Right lobe of liver (tissue), 6 donors: ENCODE data around the gene C1orf185. TPM values are rescaled to one million over a fixed set of nuclear protein-coding genes. Genes with fewer than 3 reads are reported as not detected.
A peak's percentile ranks its signal among the peaks of the same experiment; 100 is the strongest.
"Not testable (repeated sequence)": the region's sequence is repeated elsewhere in the genome, so short reads cannot be mapped to it uniquely, and the experiment has no call there.

ENCODE experiments used
- ATAC-seq, 4 donors: fragments of 200-7000 bp; cut with Tn5 transposase; one replicate each; pipeline ENCODE4 v1.9.1; 2020; ENCODE audit warnings: mild to moderate bottlenecking in 4 of 4, moderate library complexity in 4 of 4
- DNase-seq, 3 donors: peaks; one replicate each; pipeline ENCODE4 v3.0.0-alpha.2; 2020
- H3K27ac ChIP-seq, 3 donors: fragments of 200-600 bp; one replicate each; pipeline ENCODE4 v1.8.0; 2022
- H3K27me3 ChIP-seq, 2 donors: fragments of 200-600 bp; one replicate each; pipeline ENCODE4 v1.8.0; 2022
- H3K36me3 ChIP-seq, 4 donors: fragments of 200-600 bp; sonication (generic) in 1 of 4; one replicate each; pipeline versions ENCODE4 v1.5.1 to v1.8.0; 2017 to 2022; ENCODE audit warnings: control low read depth in 1 of 4
- H3K4me1 ChIP-seq, 4 donors: fragments of 200-600 bp; sonication (generic) in 1 of 4; one replicate each; pipeline versions ENCODE4 v1.5.1 to v1.8.0; 2017 to 2022; ENCODE audit warnings: control low read depth in 1 of 4
- H3K4me3 ChIP-seq, 3 donors: fragments of 200-600 bp; one replicate each; pipeline ENCODE4 v1.8.0; 2022
- H3K9me3 ChIP-seq, 4 donors: fragments of 200-600 bp; sonication (generic) in 1 of 4; one replicate each; pipeline versions ENCODE4 v1.5.1 to v1.8.0; 2017 to 2022; ENCODE audit warnings: control low read depth in 1 of 4
- CTCF ChIP-seq, 4 donors: fragments of 200-600 bp in 3 of 4; fragments of 450-650 bp in 1 of 4; IDR thresholded peaks; one replicate each; pipeline versions ENCODE4 v1.5.1 to v1.8.0; 2016 to 2022; ENCODE audit warnings: antibody characterized with exemption in 4 of 4, mild to moderate bottlenecking in 2 of 4
- POLR2A ChIP-seq: fragments of 450-650 bp; IDR thresholded peaks from one replicate; pipeline ENCODE4 v1.6.1; 2017; ENCODE audit warnings: antibody characterized with exemption, mild to moderate bottlenecking
- WGBS: methylation state at CpG from one replicate; pipeline ENCODE4 v1.1.6; 2018; ENCODE audit warnings: low coverage, low lambda C conversion rate; ENCODE audit not compliant: insufficient coverage; ENCODE audit errors: missing lambda C conversion rate; 5-methylcytosine and 5-hydroxymethylcytosine counted together
- intact Hi-C, 2 donors: fragments of 100-400 bp; cut with DNase I; formaldehyde crosslinking; loops; one replicate each; pipeline versions ENCODE4 v1.11.2 to v1.14.1; 2022
- total RNA-seq, 6 experiments: library from RNA; depleted of rRNA in 2 of 6; stranded (reverse); fragments of >200 nt in 2 of 6; fragmentation: NEBNext Ultra II Directional in 3 of 6; extraction: Animal tissue kit (Norgen Biotek cat#: 25700) in 3 of 6; gene quantifications; one replicate each; pipeline versions ENCODE4 v1.1.0 to v1.2.4, GENCODE V29; 2016 to 2023
- donor health status: DM: no; HTN: yes; CAD: no.
- donor health status: DM: no; HTN: no; CAD: no.
- donor health status: DM: no; HTN: no; CAD: no.
- donor health status: DM: no; HTN: yes; CAD: no.
- donor health status: DM: no; HTN: yes; CAD: no.

C1orf185 gene
- total RNA-seq, 6 experiments from 2014 or later = not detected

- Histone ChIP-seq H3K27me3 (no peaks in the 10 kb centered on the region), H3K27ac (no peak overlapping the region), H3K4me1 (no peaks in the 10 kb centered on the region), H3K36me3 (no peaks in the 10 kb centered on the region), H3K9me3 (no peaks in the 10 kb centered on the region), H3K4me3 (no peak overlapping the region)
- WGBS = 48% methylated on average over 2 of the region's 2 CpGs
- intact Hi-C loops = no loop called here
- TF ChIP-seq CTCF (IDR thresholded peaks at IDR 0.05) (no peak), POLR2A (no peak)
- no peak for ATAC-seq
- no peak for DNase-seq
Measured at GRCh38 chr1:51120629-51121028, 18.6 kb downstream of the C1orf185 start.

- H3K9me3 ChIP-seq, intact Hi-C loops, H3K4me1 ChIP-seq, H3K27me3 ChIP-seq, DNase-seq, H3K4me3 ChIP-seq, H3K27ac ChIP-seq, ATAC-seq, H3K36me3 ChIP-seq: not testable (repeated sequence)
- 80% methylated on average over 7 of the region's 7 CpGs for WGBS
Measured at GRCh38 chr1:51127152-51127551, 25.1 kb downstream of the C1orf185 start.

GRCh38 chr1:51131185-51131584 lies 29.2 kb downstream of the C1orf185 start:
- Histone ChIP-seq H3K4me1 (no peaks in the 10 kb centered on the region), H3K36me3 (no peaks in the 10 kb centered on the region), H3K27ac (no peak overlapping the region), H3K9me3 (peaks cover 0 to 4% (median 0%) of the 10 kb centered on the region in 4 donors), H3K27me3 (no peaks in the 10 kb centered on the region), H3K4me3 (no peak overlapping the region)
- DNase-seq (no peak), ATAC-seq (no peak)
- no peak for TF ChIP-seq CTCF (IDR thresholded peaks at IDR 0.05)
- no peak for TF ChIP-seq POLR2A
- intact Hi-C loops = no loop called here
- 41% methylated on average over 3 of the region's 3 CpGs for WGBS

DNA sequence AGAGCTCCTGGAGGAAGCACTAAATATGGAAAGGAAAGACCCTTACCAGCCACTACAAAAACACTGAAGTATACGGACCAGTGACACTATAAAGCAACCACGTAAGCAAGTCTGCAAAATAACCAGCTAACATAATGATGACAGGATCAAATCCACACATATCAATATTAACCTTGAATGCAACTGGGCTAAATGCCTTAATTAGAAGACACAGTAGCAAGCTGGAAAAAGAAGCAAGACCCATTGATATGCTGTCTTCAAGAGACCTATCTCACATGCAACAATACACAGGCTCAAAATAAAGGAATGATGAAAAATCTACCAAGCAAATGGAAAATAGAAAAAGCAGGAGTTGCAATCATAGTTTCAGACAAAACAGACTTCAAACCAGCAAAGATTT lies 31.0 kb downstream of the C1orf185 start:
- H3K27ac ChIP-seq = no peak overlapping the region
- DNase-seq (no peak), ATAC-seq (no peak)
- no peaks in the 10 kb centered on the region for H3K27me3 ChIP-seq
- no peaks in the 10 kb centered on the region for H3K36me3 ChIP-seq
- intact Hi-C loops = no loop called here
- H3K9me3 ChIP-seq = peaks cover 0 to 4% (median 0%) of the 10 kb centered on the region in 4 donors
- H3K4me1 ChIP-seq = no peaks in the 10 kb centered on the region
- no peak overlapping the region for H3K4me3 ChIP-seq
- TF ChIP-seq CTCF (IDR thresholded peaks at IDR 0.05) (no peak), POLR2A (no peak)
- WGBS = 90% methylated on average over 2 of the region's 2 CpGs

DNA sequence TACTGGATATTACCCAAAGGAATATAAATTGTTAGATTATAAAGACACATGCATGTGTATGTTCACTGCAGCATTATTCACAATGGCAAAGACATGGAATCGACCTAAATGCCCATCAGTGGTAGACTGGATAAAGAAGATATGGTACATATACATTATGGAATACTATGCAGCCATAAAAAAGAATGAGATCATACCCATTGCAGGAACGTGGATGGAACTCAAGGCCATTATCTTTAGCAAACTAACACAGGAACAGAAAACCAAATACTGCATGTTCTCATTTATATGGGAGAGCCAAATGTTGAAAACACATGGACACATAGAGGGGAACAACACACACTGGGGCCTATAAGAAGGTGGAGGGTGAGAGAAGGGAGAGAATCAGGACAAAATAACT lies 35.7 kb downstream of the C1orf185 start:
- intact Hi-C loops, H3K27me3 ChIP-seq, H3K36me3 ChIP-seq, H3K27ac ChIP-seq, ATAC-seq, H3K4me3 ChIP-seq, H3K4me1 ChIP-seq, H3K9me3 ChIP-seq, DNase-seq: not testable (repeated sequence)
- 8% methylated on average over 2 of the region's 2 CpGs for WGBS

- peak in 1 of 4 donors; percentile 6 for TF ChIP-seq CTCF (IDR thresholded peaks at IDR 0.05)
- TF ChIP-seq POLR2A = no peak
- H3K36me3 ChIP-seq = no peaks in the 10 kb centered on the region
- 48% methylated on average over 2 of the region's 2 CpGs for WGBS
- no peak for DNase-seq
- H3K4me3 ChIP-seq = no peak overlapping the region
- H3K9me3 ChIP-seq = no peaks in the 10 kb centered on the region
- H3K4me1 ChIP-seq = no peaks in the 10 kb centered on the region
- no peak overlapping the region for H3K27ac ChIP-seq
- intact Hi-C loops = no loop called here
- no peak for ATAC-seq
- no peaks in the 10 kb centered on the region for H3K27me3 ChIP-seq
Measured at GRCh38 chr1:51139474-51139873, 37.4 kb downstream of the C1orf185 start.
